BLaER1 treated with 17β-estradiol and CSF1 and Interleukin-3, amounts not matched to agents 10 nM and 100 nM (cell line): ENCODE measurements around the gene EEFSEC.

Source experiments
- H3K27ac ChIP-seq, 11 experiments: shearing (Covaris generic); formaldehyde crosslinking; 2 replicates each; pipeline ENCODE4 v1.8.1; 2022
- H3K27me3 ChIP-seq, 11 experiments: shearing (Covaris generic); formaldehyde crosslinking; 2 replicates each; pipeline ENCODE4 v1.8.1; 2022
- H3K36me3 ChIP-seq, 11 experiments: shearing (Covaris generic); formaldehyde crosslinking; 2 replicates each; pipeline ENCODE4 v1.8.1; 2022
- H3K4me1 ChIP-seq, 10 experiments: shearing (Covaris generic); formaldehyde crosslinking; 2 replicates each; pipeline ENCODE4 v1.8.1; 2022
- H3K4me2 ChIP-seq, 11 experiments: shearing (Covaris generic); formaldehyde crosslinking; 2 replicates each; pipeline ENCODE4 v1.8.1; 2022
- H3K4me3 ChIP-seq, 10 experiments: shearing (Covaris generic); formaldehyde crosslinking; 2 replicates each; pipeline ENCODE4 v1.8.1; 2022
- H3K9ac ChIP-seq, 11 experiments: shearing (Covaris generic); formaldehyde crosslinking; 2 replicates each; pipeline ENCODE4 v1.8.1; 2022
- H3K9me3 ChIP-seq, 11 experiments: shearing (Covaris generic); formaldehyde crosslinking; replicated peaks in 1 of 11; 2 replicates each; pipeline ENCODE4 v1.8.1; 2022
- H4K20me1 ChIP-seq, 11 experiments: shearing (Covaris generic); formaldehyde crosslinking; 2 replicates each; pipeline ENCODE4 v1.8.1; 2022
- Cebpa-rat ChIP-seq, 11 experiments: shearing (Covaris generic); IDR thresholded peaks; 2 replicates each; pipeline ENCODE4 v1.8.1; 2022

The EEFSEC gene

DNA sequence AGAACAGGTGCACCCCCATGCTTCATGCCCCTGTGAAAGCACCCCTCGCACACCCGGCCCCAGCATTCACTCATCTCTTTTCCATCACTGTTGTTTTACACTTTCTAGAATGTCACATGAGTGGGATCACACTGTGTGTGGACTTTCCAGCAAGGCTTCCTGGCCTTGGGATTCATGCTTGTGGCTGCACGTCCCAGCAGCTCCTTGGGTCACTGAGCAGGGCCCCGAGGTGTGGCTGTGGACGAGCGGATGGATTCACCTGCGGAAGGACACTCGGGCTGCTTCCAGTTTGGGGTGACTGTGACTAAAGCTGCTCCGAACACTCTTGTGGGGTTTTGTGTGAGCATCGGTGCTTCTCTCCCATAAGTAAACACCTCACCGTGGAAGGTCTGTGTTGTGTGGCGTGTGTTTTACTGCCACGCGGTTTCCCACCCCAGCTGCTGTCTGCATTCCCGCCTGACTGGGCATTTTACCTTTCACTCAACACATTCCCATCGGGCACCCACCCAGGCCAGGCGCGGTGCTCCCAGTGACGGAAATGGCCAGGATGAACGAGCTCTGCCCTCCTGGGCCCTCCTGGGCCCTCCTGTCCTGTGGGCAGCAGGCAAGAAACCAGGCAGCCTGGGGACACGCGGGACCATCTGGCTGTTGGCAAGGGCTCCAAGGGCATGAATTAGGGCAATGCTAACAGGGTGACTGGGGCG lies 272.0 kb downstream of the EEFSEC start:
- peaks cover 11 to 37% (median 21%) of the 10 kb centered on the region in 11 experiments for H3K27me3 ChIP-seq
- H3K4me2 ChIP-seq, result no peak overlapping the region
- 0 out of 22 replicates have a peak overlapping the region, but pooled peaks of 1 of the 11 experiments have one; percentile 17 for H3K9ac ChIP-seq
- peaks cover 0 to 42% (median 0%) of the 10 kb centered on the region in 11 experiments; a peak in 7 of 22 replicates for H4K20me1 ChIP-seq
- H3K27ac ChIP-seq, result no peak overlapping the region
- peaks cover 0 to 7% (median 3%) of the 10 kb centered on the region in 10 experiments; a peak in 12 of 20 replicates for H3K4me1 ChIP-seq
- TF ChIP-seq Cebpa-rat (IDR thresholded peaks at IDR 0.05), result no peak
- H3K4me3 ChIP-seq, result no peak overlapping the region
- H3K36me3 ChIP-seq, result no peaks in the 10 kb centered on the region
- no peaks in the 10 kb centered on the region for H3K9me3 ChIP-seq

DNA sequence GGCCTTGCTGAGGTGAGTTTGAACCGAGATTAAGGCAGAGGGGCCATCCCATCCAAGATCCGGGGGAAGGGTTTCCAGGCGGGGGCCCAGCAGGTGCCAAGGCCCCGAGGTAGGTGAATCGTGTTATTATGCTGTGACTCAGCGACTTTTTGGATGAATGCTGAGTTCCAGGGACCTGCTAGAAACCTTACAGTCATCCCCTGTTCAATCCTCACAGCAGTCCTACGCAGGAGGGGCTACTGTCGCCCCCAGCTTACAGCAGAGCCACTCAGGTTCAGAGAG lies 272.5 kb downstream of the EEFSEC start:
- Histone ChIP-seq H3K27me3 (peaks cover 16 to 42% (median 25%) of the 10 kb centered on the region in 11 experiments), H4K20me1 (peaks cover 0 to 45% (median 0%) of the 10 kb centered on the region in 11 experiments; a peak in 7 of 22 replicates), H3K4me1 (peaks cover 0 to 5% (median 0%) of the 10 kb centered on the region in 10 experiments; a peak in 3 of 20 replicates), H3K36me3 (no peaks in the 10 kb centered on the region), H3K9me3 (no peaks in the 10 kb centered on the region), H3K27ac (no peak overlapping the region), H3K4me3 (no peak overlapping the region), H3K9ac (no peak overlapping the region), H3K4me2 (no peak overlapping the region)
- TF ChIP-seq Cebpa-rat (IDR thresholded peaks at IDR 0.05), result no peak

DNA sequence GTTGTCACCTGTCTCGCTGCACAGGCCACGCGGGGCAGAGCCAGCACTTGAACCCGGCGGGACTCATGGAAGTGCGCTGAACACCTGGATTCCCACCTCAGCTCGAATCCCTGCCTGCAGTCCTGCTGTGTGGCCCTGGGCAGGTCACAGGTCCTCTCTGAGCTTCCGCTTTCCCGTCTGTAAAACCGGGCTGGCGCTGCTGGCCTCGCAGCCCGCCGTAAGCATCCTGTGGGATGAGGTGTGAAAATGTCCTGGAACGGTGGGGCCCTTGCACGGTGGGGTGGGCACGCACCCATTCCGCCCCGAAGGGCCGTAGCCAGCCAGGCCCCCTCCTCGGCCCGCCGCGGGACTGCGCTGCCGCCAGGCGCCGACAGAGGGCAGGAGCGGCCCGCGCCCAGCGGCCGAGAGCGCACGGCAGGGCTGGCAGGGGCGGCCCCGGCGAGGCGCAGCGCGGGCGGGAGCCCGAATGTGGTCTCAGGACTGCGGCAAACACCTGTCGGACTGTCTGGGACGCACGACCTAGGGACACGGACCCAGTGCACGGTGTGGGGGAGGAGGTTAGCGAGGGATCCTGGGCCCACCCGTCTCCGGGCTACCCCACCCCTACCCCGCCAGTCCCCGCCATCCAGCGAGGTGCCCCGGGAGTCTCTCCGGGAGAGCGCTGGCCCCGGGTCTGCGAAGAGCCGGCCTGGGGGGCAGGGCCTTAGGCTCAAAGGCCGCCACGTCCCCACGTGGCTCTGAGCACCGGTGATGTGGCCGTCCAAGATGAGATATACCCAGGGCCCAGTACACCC lies 273.0 kb downstream of the EEFSEC start:
- H3K4me1 ChIP-seq, result peaks cover 0 to 5% (median 0%) of the 10 kb centered on the region in 10 experiments; a peak in 2 of 20 replicates
- no peaks in the 10 kb centered on the region for H3K9me3 ChIP-seq
- TF ChIP-seq Cebpa-rat (IDR thresholded peaks at IDR 0.05), result no peak
- no peak overlapping the region for H3K9ac ChIP-seq
- H3K36me3 ChIP-seq, result no peaks in the 10 kb centered on the region
- H3K4me2 ChIP-seq, result peak overlapping the region; percentile 44 to 83 (median 60); a peak in 20 of 22 replicates
- H3K27ac ChIP-seq, result no peak overlapping the region
- peak overlapping the region in 2 of 10 experiments; percentile 18 to 24; a peak in 4 of 20 replicates for H3K4me3 ChIP-seq
- H4K20me1 ChIP-seq, result peaks cover 0 to 45% (median 0%) of the 10 kb centered on the region in 11 experiments; a peak in 7 of 22 replicates
- peaks cover 22 to 47% (median 31%) of the 10 kb centered on the region in 11 experiments for H3K27me3 ChIP-seq

DNA sequence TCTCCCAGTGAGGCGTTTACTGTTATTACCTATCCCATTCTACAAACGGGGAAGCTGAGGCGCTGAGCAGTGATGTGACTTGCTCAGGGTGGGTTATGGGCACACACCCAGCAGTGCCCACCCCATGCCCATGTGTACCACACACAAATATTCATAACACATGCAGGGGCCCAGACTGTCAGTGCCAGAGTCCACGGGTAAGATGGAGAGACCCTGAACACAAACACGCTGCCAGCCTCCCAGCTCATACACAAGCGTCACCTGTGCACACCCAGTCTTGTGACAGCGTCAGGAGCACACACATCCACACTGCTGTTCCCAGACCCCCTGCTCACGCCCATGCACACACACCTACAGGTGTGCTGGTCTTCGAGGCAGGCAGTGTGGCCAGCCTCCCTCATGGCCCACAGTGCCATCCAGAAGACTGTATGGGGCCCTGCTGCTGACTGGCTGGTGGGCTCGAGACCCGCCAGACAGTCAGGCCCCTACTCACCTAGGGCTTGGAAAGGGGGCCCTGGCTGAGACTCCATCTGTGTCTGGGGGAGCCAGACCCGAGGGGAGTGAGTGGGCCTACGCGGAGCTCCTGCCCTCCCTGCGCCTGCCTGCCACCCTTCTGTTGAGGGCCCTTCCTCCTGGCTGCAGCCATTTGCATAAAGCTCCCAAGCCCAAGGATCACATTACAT lies 274.0 kb downstream of the EEFSEC start:
- Histone ChIP-seq H3K4me3 (no peak overlapping the region), H3K27me3 (peaks cover 32 to 57% (median 41%) of the 10 kb centered on the region in 11 experiments), H3K36me3 (no peaks in the 10 kb centered on the region), H3K9ac (no peak overlapping the region), H3K9me3 (no peaks in the 10 kb centered on the region), H3K4me2 (no peak overlapping the region), H4K20me1 (peaks cover 0 to 54% (median 5%) of the 10 kb centered on the region in 11 experiments; a peak in 9 of 22 replicates), H3K4me1 (peaks cover 0 to 5% (median 0%) of the 10 kb centered on the region in 10 experiments; a peak in 2 of 20 replicates), H3K27ac (no peak overlapping the region)
- no peak for TF ChIP-seq Cebpa-rat (IDR thresholded peaks at IDR 0.05)

DNA sequence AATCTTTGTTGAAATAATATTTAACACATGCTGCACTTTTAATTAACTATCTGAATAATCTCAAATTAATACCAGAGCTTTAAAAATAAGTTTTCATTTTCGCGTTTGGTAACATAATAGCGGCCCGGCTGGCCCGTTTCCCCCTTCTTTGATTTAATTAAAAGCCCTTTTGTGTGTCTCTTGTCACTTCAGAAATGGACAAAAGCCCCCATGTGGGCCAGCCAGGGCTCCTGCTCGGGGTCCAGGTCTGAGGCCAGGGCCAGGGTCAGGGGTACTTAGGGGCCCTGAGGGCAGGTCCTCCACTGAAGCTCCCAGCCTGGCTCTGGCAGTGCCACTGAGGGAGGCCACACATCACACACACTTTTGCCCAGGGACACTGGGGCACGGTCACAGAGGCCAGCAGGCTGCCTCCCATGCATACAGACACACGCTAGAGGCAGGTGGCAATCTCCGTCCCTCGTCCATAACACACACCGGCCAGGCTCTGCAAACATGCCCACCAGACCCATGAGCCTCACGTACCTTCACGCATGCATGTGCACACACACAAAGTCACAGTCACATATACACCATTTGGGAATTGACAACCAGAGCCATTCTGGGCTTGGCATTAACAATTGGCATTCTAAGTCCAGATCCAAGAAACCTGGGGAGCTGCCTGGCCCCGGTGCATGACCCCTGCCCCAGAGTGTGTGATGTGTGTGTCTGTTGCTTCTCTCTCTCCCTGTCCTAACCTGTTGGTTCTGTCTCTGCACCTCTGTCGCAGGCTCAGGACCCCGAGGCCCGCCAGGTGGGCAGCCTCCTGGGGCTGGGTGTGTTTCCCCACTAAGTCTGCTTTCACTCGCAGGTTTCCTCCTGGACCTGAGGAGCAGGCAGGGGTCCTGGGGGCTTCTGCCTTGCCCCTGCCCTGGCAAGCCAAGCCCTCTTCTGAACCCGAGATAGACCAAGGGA lies 274.9 kb downstream of the EEFSEC start:
- Histone ChIP-seq H3K36me3 (no peaks in the 10 kb centered on the region), H4K20me1 (peaks cover 0 to 61% (median 7%) of the 10 kb centered on the region in 11 experiments; a peak in 10 of 22 replicates), H3K27me3 (peaks cover 40 to 65% (median 49%) of the 10 kb centered on the region in 11 experiments), H3K4me2 (no peak overlapping the region), H3K4me1 (peaks cover 0 to 8% (median 0%) of the 10 kb centered on the region in 10 experiments; a peak in 6 of 20 replicates), H3K4me3 (no peak overlapping the region), H3K27ac (no peak overlapping the region), H3K9me3 (no peaks in the 10 kb centered on the region), H3K9ac (no peak overlapping the region)
- no peak for TF ChIP-seq Cebpa-rat (IDR thresholded peaks at IDR 0.05)

DNA sequence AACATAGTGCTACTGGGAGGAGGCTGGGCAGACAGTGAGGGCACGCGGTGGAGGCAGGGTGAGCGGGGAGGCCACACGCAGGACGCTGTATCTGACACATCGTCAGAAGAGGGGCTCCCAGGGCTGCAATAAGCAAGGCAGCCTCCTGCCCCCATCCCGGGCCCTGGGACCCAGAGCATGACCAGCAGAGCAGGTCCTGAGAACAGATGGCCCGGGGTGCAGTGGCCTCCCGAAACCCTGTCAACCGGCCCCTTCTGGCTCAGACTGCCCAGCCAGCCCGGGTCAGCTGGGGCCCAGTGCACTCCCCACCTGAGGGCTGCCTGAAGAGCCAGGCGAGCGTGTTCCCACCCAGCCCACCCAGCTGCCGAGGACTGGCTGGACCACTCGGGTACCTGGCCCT lies 276.0 kb downstream of the EEFSEC start:
- Histone ChIP-seq H4K20me1 (peaks cover 0 to 61% (median 7%) of the 10 kb centered on the region in 11 experiments; a peak in 10 of 22 replicates), H3K4me1 (peaks cover 0 to 5% (median 0%) of the 10 kb centered on the region in 10 experiments; a peak in 6 of 20 replicates), H3K9ac (no peak overlapping the region), H3K4me2 (no peak overlapping the region), H3K27ac (no peak overlapping the region), H3K9me3 (no peaks in the 10 kb centered on the region), H3K27me3 (peaks cover 51 to 77% (median 60%) of the 10 kb centered on the region in 11 experiments), H3K36me3 (no peaks in the 10 kb centered on the region), H3K4me3 (no peak overlapping the region)
- no peak for TF ChIP-seq Cebpa-rat (IDR thresholded peaks at IDR 0.05)

DNA sequence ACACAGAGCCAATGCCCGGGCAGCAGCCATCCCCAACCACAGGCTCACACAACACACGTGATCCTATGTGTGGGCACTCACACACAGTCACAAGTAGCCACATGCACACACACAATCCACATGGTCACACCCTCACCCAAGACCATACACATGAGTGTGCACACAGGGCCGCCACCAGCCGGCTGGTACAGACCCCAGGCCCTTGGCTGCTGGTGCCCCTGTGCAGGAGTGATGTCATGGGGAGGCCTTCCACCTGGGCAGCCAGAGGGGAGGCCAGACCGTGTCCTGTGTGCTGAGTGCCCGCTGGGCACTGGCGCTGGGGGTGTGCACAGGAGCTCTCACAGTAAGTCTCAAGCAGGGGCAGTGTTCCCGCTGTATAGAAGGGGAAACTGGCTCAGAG lies 276.5 kb downstream of the EEFSEC start:
- no peak for TF ChIP-seq Cebpa-rat (IDR thresholded peaks at IDR 0.05)
- Histone ChIP-seq H4K20me1 (peaks cover 0 to 61% (median 7%) of the 10 kb centered on the region in 11 experiments; a peak in 10 of 22 replicates), H3K4me2 (no peak overlapping the region), H3K9me3 (no peaks in the 10 kb centered on the region), H3K9ac (no peak overlapping the region), H3K36me3 (no peaks in the 10 kb centered on the region), H3K4me1 (peaks cover 0 to 5% (median 0%) of the 10 kb centered on the region in 10 experiments; a peak in 6 of 20 replicates), H3K27me3 (peaks cover 56 to 81% (median 65%) of the 10 kb centered on the region in 11 experiments), H3K27ac (no peak overlapping the region), H3K4me3 (no peak overlapping the region)

DNA sequence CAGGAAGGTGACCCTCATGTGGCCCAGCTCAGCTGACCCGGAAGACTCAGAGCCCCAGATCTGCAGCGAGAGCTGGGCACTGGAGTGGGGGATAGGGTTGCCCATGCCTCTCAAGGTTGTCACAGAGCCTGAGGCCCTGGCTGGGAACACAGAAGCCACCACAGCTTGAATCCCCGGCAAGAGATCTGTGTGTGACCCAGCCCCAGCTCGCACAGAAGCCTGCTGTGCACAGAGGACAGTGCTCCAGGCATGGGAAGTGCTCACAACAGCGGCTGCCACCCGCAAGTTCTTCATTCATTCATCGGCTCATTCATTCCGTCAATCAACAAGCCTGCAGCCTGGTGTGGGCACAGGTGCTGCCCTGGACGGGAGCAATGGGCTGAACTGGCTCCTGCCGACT lies 277.0 kb downstream of the EEFSEC start:
- Histone ChIP-seq H4K20me1 (peaks cover 0 to 64% (median 7%) of the 10 kb centered on the region in 11 experiments; a peak in 10 of 22 replicates), H3K9me3 (no peaks in the 10 kb centered on the region), H3K27ac (no peak overlapping the region), H3K4me1 (peaks cover 0 to 5% (median 0%) of the 10 kb centered on the region in 10 experiments; a peak in 6 of 20 replicates), H3K4me3 (no peak overlapping the region), H3K9ac (no peak overlapping the region), H3K36me3 (no peaks in the 10 kb centered on the region), H3K27me3 (peaks cover 58 to 87% (median 71%) of the 10 kb centered on the region in 11 experiments), H3K4me2 (no peak overlapping the region)
- no peak for TF ChIP-seq Cebpa-rat (IDR thresholded peaks at IDR 0.05)
